HL-60 (cell line): ENCODE measurements around the gene B3GNT3.

Experiments
- DNase-seq, 2 experiments: peaks; one replicate each; pipeline ENCODE4 v3.0.0-alpha.2; 2010 to 2020; ENCODE audit warnings: low read depth in 1 of 2, low spot score in 1 of 2
- H3K27ac ChIP-seq: fragments of 250-450 bp; sonication (Bioruptor Pico); replicated peaks from 2 replicates; pipeline ENCODE4 v1.5.1; 2020; ENCODE audit warnings: mild to moderate bottlenecking, moderate library complexity
- H3K27me3 ChIP-seq: fragments of 250-450 bp; sonication (Bioruptor Pico); 2 replicates; pipeline ENCODE4 v1.5.1; 2021; ENCODE audit warnings: mild to moderate bottlenecking, moderate library complexity; ENCODE audit not compliant: insufficient read depth, poor library complexity, severe bottlenecking
- H3K4me3 ChIP-seq: replicated peaks from 2 replicates; pipeline ENCODE4 v1.5.1; 2011; ENCODE audit warnings: mild to moderate bottlenecking, control low read depth, low read length; ENCODE audit not compliant: insufficient read depth
- GABPA ChIP-seq: IDR thresholded peaks from 2 replicates; pipeline ENCODE4 v1.6.1; 2012; ENCODE audit warnings: low read depth
- POLR2AphosphoS5 ChIP-seq: IDR thresholded peaks from 2 replicates; pipeline ENCODE4 v1.6.1; 2012; ENCODE audit warnings: low read depth
- SPI1 ChIP-seq: IDR thresholded peaks from 2 replicates; pipeline ENCODE4 v1.6.1; 2012; ENCODE audit warnings: low read depth, mild to moderate bottlenecking, borderline replicate concordance
- TF ChIP-seq, protein P1 (sequence below): IDR thresholded peaks from one replicate; pipeline ENCODE4 v1.5.1; 2011; ENCODE audit warnings: low read length, control low read depth, inconsistent platforms; ENCODE audit not compliant: insufficient read depth
- TF ChIP-seq, protein P2 (sequence below): IDR thresholded peaks from 2 replicates; pipeline ENCODE4 v1.6.1; 2012; ENCODE audit warnings: low read depth; ENCODE audit not compliant: insufficient replicate concordance

B3GNT3 gene

DNA sequence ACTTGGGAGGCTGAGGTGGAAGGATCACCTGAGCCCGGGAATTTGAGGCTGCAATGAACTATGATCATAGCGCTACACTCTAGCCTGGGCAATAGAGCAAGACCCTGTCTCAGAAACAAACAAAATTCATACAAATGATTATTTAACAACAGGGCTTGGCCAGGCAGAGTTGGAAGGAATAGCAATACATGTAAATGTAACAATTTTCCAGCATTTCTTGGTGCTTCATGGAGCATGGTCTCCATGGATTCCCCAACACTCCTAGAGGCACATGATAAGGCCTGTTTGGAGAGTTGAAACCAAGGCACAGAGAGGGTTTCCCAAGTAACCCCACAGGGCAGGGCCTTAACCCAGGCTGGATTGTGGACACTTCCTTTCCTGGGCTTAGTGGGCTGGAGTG lies 16.2 kb downstream of the B3GNT3 start:
- DNase-seq, result no peak
- no peak overlapping the region for H3K4me3 ChIP-seq
- TF ChIP-seq, protein P1, sequence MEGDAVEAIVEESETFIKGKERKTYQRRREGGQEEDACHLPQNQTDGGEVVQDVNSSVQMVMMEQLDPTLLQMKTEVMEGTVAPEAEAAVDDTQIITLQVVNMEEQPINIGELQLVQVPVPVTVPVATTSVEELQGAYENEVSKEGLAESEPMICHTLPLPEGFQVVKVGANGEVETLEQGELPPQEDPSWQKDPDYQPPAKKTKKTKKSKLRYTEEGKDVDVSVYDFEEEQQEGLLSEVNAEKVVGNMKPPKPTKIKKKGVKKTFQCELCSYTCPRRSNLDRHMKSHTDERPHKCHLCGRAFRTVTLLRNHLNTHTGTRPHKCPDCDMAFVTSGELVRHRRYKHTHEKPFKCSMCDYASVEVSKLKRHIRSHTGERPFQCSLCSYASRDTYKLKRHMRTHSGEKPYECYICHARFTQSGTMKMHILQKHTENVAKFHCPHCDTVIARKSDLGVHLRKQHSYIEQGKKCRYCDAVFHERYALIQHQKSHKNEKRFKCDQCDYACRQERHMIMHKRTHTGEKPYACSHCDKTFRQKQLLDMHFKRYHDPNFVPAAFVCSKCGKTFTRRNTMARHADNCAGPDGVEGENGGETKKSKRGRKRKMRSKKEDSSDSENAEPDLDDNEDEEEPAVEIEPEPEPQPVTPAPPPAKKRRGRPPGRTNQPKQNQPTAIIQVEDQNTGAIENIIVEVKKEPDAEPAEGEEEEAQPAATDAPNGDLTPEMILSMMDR, result no peak
- TF ChIP-seq POLR2AphosphoS5, result no peak
- TF ChIP-seq, protein P2, sequence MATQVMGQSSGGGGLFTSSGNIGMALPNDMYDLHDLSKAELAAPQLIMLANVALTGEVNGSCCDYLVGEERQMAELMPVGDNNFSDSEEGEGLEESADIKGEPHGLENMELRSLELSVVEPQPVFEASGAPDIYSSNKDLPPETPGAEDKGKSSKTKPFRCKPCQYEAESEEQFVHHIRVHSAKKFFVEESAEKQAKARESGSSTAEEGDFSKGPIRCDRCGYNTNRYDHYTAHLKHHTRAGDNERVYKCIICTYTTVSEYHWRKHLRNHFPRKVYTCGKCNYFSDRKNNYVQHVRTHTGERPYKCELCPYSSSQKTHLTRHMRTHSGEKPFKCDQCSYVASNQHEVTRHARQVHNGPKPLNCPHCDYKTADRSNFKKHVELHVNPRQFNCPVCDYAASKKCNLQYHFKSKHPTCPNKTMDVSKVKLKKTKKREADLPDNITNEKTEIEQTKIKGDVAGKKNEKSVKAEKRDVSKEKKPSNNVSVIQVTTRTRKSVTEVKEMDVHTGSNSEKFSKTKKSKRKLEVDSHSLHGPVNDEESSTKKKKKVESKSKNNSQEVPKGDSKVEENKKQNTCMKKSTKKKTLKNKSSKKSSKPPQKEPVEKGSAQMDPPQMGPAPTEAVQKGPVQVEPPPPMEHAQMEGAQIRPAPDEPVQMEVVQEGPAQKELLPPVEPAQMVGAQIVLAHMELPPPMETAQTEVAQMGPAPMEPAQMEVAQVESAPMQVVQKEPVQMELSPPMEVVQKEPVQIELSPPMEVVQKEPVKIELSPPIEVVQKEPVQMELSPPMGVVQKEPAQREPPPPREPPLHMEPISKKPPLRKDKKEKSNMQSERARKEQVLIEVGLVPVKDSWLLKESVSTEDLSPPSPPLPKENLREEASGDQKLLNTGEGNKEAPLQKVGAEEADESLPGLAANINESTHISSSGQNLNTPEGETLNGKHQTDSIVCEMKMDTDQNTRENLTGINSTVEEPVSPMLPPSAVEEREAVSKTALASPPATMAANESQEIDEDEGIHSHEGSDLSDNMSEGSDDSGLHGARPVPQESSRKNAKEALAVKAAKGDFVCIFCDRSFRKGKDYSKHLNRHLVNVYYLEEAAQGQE, result no peak
- TF ChIP-seq GABPA, result no peak
- TF ChIP-seq SPI1, result no peak
- no peak overlapping the region for H3K27ac ChIP-seq
- H3K27me3 ChIP-seq, result peaks cover 23% of the 10 kb centered on the region

- TF ChIP-seq GABPA (no peak), SPI1 (no peak), POLR2AphosphoS5 (no peak)
- TF ChIP-seq, protein P2, result no peak
- TF ChIP-seq, protein P1, result no peak
- H3K4me3 ChIP-seq, result no peak overlapping the region
- H3K27ac ChIP-seq, result no peak overlapping the region
- no peak for DNase-seq
- H3K27me3 ChIP-seq, result peaks cover 23% of the 10 kb centered on the region
These were observed 16.7 kb downstream of the B3GNT3 start for GRCh38 chr19:17811681-17812080.

GRCh38 chr19:17812099-17812498 lies 17.2 kb downstream of the B3GNT3 start:
- TF ChIP-seq, protein P1, result no peak
- TF ChIP-seq POLR2AphosphoS5, result no peak
- no peak for TF ChIP-seq GABPA
- TF ChIP-seq, protein P2, result no peak
- no peak for TF ChIP-seq SPI1
- peaks cover 23% of the 10 kb centered on the region for H3K27me3 ChIP-seq
- H3K4me3 ChIP-seq, result no peak overlapping the region
- no peak for DNase-seq
- no peak overlapping the region for H3K27ac ChIP-seq
